Adipocyte (in vitro differentiated cells): ENCODE measurements around the gene ANTXR2.

Experiments
- DNase-seq: peaks from one replicate; pipeline ENCODE4 v3.0.0-alpha.2; 2015; ENCODE audit warnings: low read depth
- H3K27me3 ChIP-seq: replicated peaks from 2 replicates; pipeline ENCODE4 v1.7.0; 2013; ENCODE audit warnings: mild to moderate bottlenecking, low read length, moderate library complexity; ENCODE audit not compliant: control insufficient read depth, insufficient read depth
- H3K36me3 ChIP-seq: 2 replicates; pipeline ENCODE4 v1.7.0; 2013; ENCODE audit warnings: low read length, mild to moderate bottlenecking, moderate library complexity; ENCODE audit not compliant: control insufficient read depth, insufficient read depth, severe bottlenecking
- H3K4me1 ChIP-seq: 2 replicates; pipeline ENCODE4 v1.7.0; 2013; ENCODE audit warnings: mild to moderate bottlenecking, low read length, moderate library complexity; ENCODE audit not compliant: control insufficient read depth, insufficient read depth
- H3K4me3 ChIP-seq: 2 replicates; pipeline ENCODE4 v1.7.0; 2013; ENCODE audit warnings: mild to moderate bottlenecking, low read length, moderate library complexity
- H3K9ac ChIP-seq: 2 replicates; pipeline ENCODE4 v1.7.0; 2013; ENCODE audit warnings: mild to moderate bottlenecking, low read length, moderate library complexity
- H3K9me3 ChIP-seq: 2 replicates; pipeline ENCODE4 v1.7.0; 2013; ENCODE audit warnings: mild to moderate bottlenecking, low read length, moderate library complexity; ENCODE audit not compliant: control insufficient read depth

Gene ANTXR2

GRCh38 chr4:79881407-79881806 is 191.6 kb downstream of the ANTXR2 start:
- no peak for DNase-seq
- Histone ChIP-seq H3K9ac (no peak overlapping the region), H3K9me3 (no peaks in the 10 kb centered on the region), H3K36me3 (no peaks in the 10 kb centered on the region), H3K27me3 (no peaks in the 10 kb centered on the region), H3K4me1 (peaks cover 9% of the 10 kb centered on the region), H3K4me3 (no peak overlapping the region)

GRCh38 chr4:79877511-79877910 is 195.5 kb downstream of the ANTXR2 start:
- Histone ChIP-seq H3K27me3 (no peaks in the 10 kb centered on the region), H3K4me3 (no peak overlapping the region), H3K4me1 (no peaks in the 10 kb centered on the region), H3K9me3 (no peaks in the 10 kb centered on the region), H3K36me3 (no peaks in the 10 kb centered on the region), H3K9ac (no peak overlapping the region)
- DNase-seq, result no peak

GRCh38 chr4:79875344-79875899 is 197.6 kb downstream of the ANTXR2 start:
- Histone ChIP-seq H3K4me1 (no peaks in the 10 kb centered on the region), H3K9ac (no peak overlapping the region), H3K36me3 (no peaks in the 10 kb centered on the region), H3K4me3 (no peak overlapping the region), H3K9me3 (no peaks in the 10 kb centered on the region), H3K27me3 (no peaks in the 10 kb centered on the region)
- DNase-seq, result no peak

- Histone ChIP-seq H3K36me3 (no peaks in the 10 kb centered on the region), H3K27me3 (no peaks in the 10 kb centered on the region), H3K9me3 (no peaks in the 10 kb centered on the region), H3K4me1 (no peaks in the 10 kb centered on the region), H3K9ac (no peak overlapping the region), H3K4me3 (no peak overlapping the region)
- no peak for DNase-seq
Measured at GRCh38 chr4:79874197-79874596, 198.8 kb downstream of the ANTXR2 start.

- H3K9ac ChIP-seq, result no peak overlapping the region
- H3K4me1 ChIP-seq, result no peaks in the 10 kb centered on the region
- H3K27me3 ChIP-seq, result no peaks in the 10 kb centered on the region
- H3K4me3 ChIP-seq, result no peak overlapping the region
- no peak for DNase-seq
- no peaks in the 10 kb centered on the region for H3K36me3 ChIP-seq
- no peaks in the 10 kb centered on the region for H3K9me3 ChIP-seq
Measured at GRCh38 chr4:79872738-79873137, 200.3 kb downstream of the ANTXR2 start.

GRCh38 chr4:79871961-79872360 is 201.1 kb downstream of the ANTXR2 start:
- no peaks in the 10 kb centered on the region for H3K27me3 ChIP-seq
- no peak overlapping the region for H3K9ac ChIP-seq
- no peaks in the 10 kb centered on the region for H3K4me1 ChIP-seq
- H3K4me3 ChIP-seq, result no peak overlapping the region
- no peaks in the 10 kb centered on the region for H3K9me3 ChIP-seq
- no peaks in the 10 kb centered on the region for H3K36me3 ChIP-seq
- no peak for DNase-seq

- Histone ChIP-seq H3K9ac (no peak overlapping the region), H3K4me3 (no peak overlapping the region), H3K4me1 (no peaks in the 10 kb centered on the region), H3K27me3 (no peaks in the 10 kb centered on the region), H3K9me3 (no peaks in the 10 kb centered on the region), H3K36me3 (no peaks in the 10 kb centered on the region)
- no peak for DNase-seq
Measured at GRCh38 chr4:79869597-79870237, 203.3 kb downstream of the ANTXR2 start.

GRCh38 chr4:79865201-79865597 is 207.8 kb downstream of the ANTXR2 start:
- peak; percentile 48 for DNase-seq
- Histone ChIP-seq H3K9me3 (no peaks in the 10 kb centered on the region), H3K4me3 (no peak overlapping the region), H3K4me1 (no peaks in the 10 kb centered on the region), H3K27me3 (no peaks in the 10 kb centered on the region), H3K9ac (no peak overlapping the region), H3K36me3 (no peaks in the 10 kb centered on the region)

GRCh38 chr4:79864500-79865200 is 208.4 kb downstream of the ANTXR2 start:
- Histone ChIP-seq H3K4me3 (no peak overlapping the region), H3K27me3 (no peaks in the 10 kb centered on the region), H3K9me3 (no peaks in the 10 kb centered on the region), H3K9ac (no peak overlapping the region), H3K4me1 (no peaks in the 10 kb centered on the region), H3K36me3 (no peaks in the 10 kb centered on the region)
- no peak for DNase-seq

GRCh38 chr4:79863333-79863732 is 209.7 kb downstream of the ANTXR2 start:
- H3K9ac ChIP-seq, result no peak overlapping the region
- H3K4me1 ChIP-seq, result no peaks in the 10 kb centered on the region
- H3K36me3 ChIP-seq, result no peaks in the 10 kb centered on the region
- DNase-seq, result no peak
- no peaks in the 10 kb centered on the region for H3K27me3 ChIP-seq
- no peak overlapping the region for H3K4me3 ChIP-seq
- no peaks in the 10 kb centered on the region for H3K9me3 ChIP-seq

- Histone ChIP-seq H3K9ac (no peak overlapping the region), H3K9me3 (no peaks in the 10 kb centered on the region), H3K27me3 (no peaks in the 10 kb centered on the region), H3K36me3 (no peaks in the 10 kb centered on the region), H3K4me1 (no peaks in the 10 kb centered on the region), H3K4me3 (no peak overlapping the region)
- DNase-seq, result no peak
Measured at GRCh38 chr4:79862821-79863220, 210.2 kb downstream of the ANTXR2 start.
